HG02642 (cell line): ENCODE measurements around the gene SUPT7L.
"Not testable (repeated sequence)": the region's sequence is repeated elsewhere in the genome, so short reads cannot be mapped to it uniquely, and the experiment has no call there.

Experiments used
- ATAC-seq: cut with Tn5 transposase; IDR thresholded peaks from one replicate; pipeline ENCODE4 v1.9.1; 2021; ENCODE audit warnings: mild to moderate bottlenecking; ENCODE audit not compliant: unreplicated experiment, poor library complexity

Gene SUPT7L

GRCh38 chr2:27687232-27687631, 23.8 kb upstream of the SUPT7L start:
- ATAC-seq: no peak

GRCh38 chr2:27685577-27685976, 22.2 kb upstream of the SUPT7L start:
- no peak for ATAC-seq

- ATAC-seq: not testable (repeated sequence)
Observed at GRCh38 chr2:27685006-27685405, 21.6 kb upstream of the SUPT7L start.

- peak; percentile 75 for ATAC-seq
Observed at GRCh38 chr2:27683390-27684071, 20.1 kb upstream of the SUPT7L start.

- not testable (repeated sequence) for ATAC-seq
Observed at GRCh38 chr2:27682334-27682771, 18.9 kb upstream of the SUPT7L start.

GRCh38 chr2:27681841-27682240, 18.4 kb upstream of the SUPT7L start:
- ATAC-seq: no peak

- no peak for ATAC-seq
Observed at GRCh38 chr2:27680571-27680970, 17.2 kb upstream of the SUPT7L start.

GRCh38 chr2:27672723-27673486, 9.5 kb upstream of the SUPT7L start:
- no peak for ATAC-seq

GRCh38 chr2:27671235-27671634, 7.8 kb upstream of the SUPT7L start:
- no peak for ATAC-seq

GRCh38 chr2:27667446-27667845, 4.0 kb upstream of the SUPT7L start:
- ATAC-seq: no peak

GRCh38 chr2:27664622-27665363, 1.4 kb upstream of the SUPT7L start:
- ATAC-seq: no peak

GRCh38 chr2:27664154-27664574, 750 bp upstream of the SUPT7L start:
- ATAC-seq: peak; percentile 8

- ATAC-seq: no peak
Observed at GRCh38 chr2:27661371-27661770, 2.0 kb downstream of the SUPT7L start.

- no peak for ATAC-seq
Observed at GRCh38 chr2:27655155-27655951, 8.1 kb downstream of the SUPT7L start.

GRCh38 chr2:27653397-27653796, 10.0 kb downstream of the SUPT7L start:
- ATAC-seq: no peak

- ATAC-seq: no peak
Observed at GRCh38 chr2:27652790-27653189, 10.6 kb downstream of the SUPT7L start.

- no peak for ATAC-seq
Observed at GRCh38 chr2:27652341-27652740, 11.1 kb downstream of the SUPT7L start.

- ATAC-seq: no peak
Observed at GRCh38 chr2:27651056-27651455, 12.4 kb downstream of the SUPT7L start.

- no peak for ATAC-seq
Observed at GRCh38 chr2:27647737-27648136, 15.7 kb downstream of the SUPT7L start.

- no peak for ATAC-seq
Observed at GRCh38 chr2:27647289-27647688, 16.1 kb downstream of the SUPT7L start.
